ENCODE data around the gene ARHGEF19.

DNA sequence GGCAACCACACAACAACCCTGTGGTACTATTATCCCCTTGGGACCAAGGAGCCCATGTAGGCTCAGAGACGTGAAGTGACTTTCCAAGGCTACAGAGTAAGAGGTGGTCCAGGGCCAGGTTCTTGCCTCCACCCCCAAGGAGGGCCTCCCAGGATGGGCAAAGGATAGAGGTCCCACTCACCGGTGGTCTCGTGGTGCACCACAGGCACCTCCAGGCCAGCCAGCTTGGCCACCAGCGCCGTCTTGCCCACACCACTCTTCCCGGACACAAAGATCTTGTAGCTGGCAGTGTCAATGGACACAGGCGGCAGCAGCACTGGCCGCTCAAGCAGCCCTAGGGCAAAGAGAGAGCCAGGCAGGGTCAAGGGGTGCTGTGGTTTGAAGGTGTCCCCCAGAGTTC, 21.0 kb upstream of the ARHGEF19 start:
- TF ChIP-seq, protein P1, sequence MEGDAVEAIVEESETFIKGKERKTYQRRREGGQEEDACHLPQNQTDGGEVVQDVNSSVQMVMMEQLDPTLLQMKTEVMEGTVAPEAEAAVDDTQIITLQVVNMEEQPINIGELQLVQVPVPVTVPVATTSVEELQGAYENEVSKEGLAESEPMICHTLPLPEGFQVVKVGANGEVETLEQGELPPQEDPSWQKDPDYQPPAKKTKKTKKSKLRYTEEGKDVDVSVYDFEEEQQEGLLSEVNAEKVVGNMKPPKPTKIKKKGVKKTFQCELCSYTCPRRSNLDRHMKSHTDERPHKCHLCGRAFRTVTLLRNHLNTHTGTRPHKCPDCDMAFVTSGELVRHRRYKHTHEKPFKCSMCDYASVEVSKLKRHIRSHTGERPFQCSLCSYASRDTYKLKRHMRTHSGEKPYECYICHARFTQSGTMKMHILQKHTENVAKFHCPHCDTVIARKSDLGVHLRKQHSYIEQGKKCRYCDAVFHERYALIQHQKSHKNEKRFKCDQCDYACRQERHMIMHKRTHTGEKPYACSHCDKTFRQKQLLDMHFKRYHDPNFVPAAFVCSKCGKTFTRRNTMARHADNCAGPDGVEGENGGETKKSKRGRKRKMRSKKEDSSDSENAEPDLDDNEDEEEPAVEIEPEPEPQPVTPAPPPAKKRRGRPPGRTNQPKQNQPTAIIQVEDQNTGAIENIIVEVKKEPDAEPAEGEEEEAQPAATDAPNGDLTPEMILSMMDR (IDR thresholded peaks at IDR 0.05 in 8 of 11, conservative IDR thresholded peaks at IDR 0.05 in 3 of 11), result no peak
- no peak for TF ChIP-seq POLR2A (IDR thresholded peaks at IDR 0.05)

Measured in spleen (tissue), 7 donors.